Prostate gland (tissue), 2 donors: Measurements from ENCODE around the gene CLIP1. TPM values are rescaled to one million over a fixed set of nuclear protein-coding genes. Genes with fewer than 3 reads are reported as not detected.

Experiments used
- DNase-seq: peaks from one replicate; pipeline ENCODE4 v3.0.0-alpha.2; 2019; ENCODE audit warnings: low spot score
- H3K27ac ChIP-seq, 2 donors: fragments of 200-600 bp; sonication (generic); 2 replicates each; pipeline ENCODE4 v1.5.1; 2017 to 2019
- H3K27me3 ChIP-seq: fragments of 200-600 bp; sonication (generic); replicated peaks from 2 replicates; pipeline ENCODE4 v1.5.1; 2019; ENCODE audit not compliant: insufficient read depth
- H3K36me3 ChIP-seq, 2 donors: fragments of 200-600 bp; sonication (generic); 1 replicate in 1 of 2; 2 replicates in 1 of 2; pipeline versions ENCODE4 v1.5.1 to v1.8.1; 2017 to 2019
- H3K4me1 ChIP-seq: fragments of 200-600 bp; sonication (generic); replicated peaks from 2 replicates; pipeline ENCODE4 v1.5.1; 2019
- H3K4me3 ChIP-seq, 2 donors: fragments of 200-600 bp; sonication (generic); 2 replicates each; pipeline ENCODE4 v1.5.1; 2017 to 2019
- H3K9me3 ChIP-seq: fragments of 200-600 bp; sonication (generic); 2 replicates; pipeline ENCODE4 v1.5.1; 2017
- CTCF ChIP-seq, 4 experiments: fragments of 200-600 bp in 2 of 4; fragments of 450-650 bp in 2 of 4; sonication (generic) in 2 of 4; IDR thresholded peaks; 1 replicate in 3 of 4; 2 replicates in 1 of 4; pipeline ENCODE4 v1.5.1; 2016 to 2019; ENCODE audit warnings: antibody characterized with exemption in 4 of 4, mild to moderate bottlenecking in 2 of 4, moderate library complexity in 2 of 4
- POLR2A ChIP-seq: fragments of 450-650 bp; IDR thresholded peaks from one replicate; pipeline ENCODE4 v1.6.1; 2016; ENCODE audit warnings: antibody characterized with exemption, mild to moderate bottlenecking
- POLR2AphosphoS5 ChIP-seq: sonication (generic); formaldehyde crosslinking; IDR thresholded peaks from one replicate; pipeline ENCODE4 v1.6.1; 2017; ENCODE audit warnings: antibody characterized with exemption
- WGBS: methylation state at CpG from one replicate; pipeline ENCODE4 v1.1.5; 2018; 5-methylcytosine and 5-hydroxymethylcytosine counted together
- intact Hi-C: fragments of 100-400 bp; cut with DNase I; formaldehyde crosslinking; loops from one replicate; pipeline ENCODE4 v1.14.2; 2022
- total RNA-seq, 2 donors: library from RNA; depleted of rRNA; stranded (reverse); fragments of >200 nt; gene quantifications; one replicate each; pipeline ENCODE4 v1.1.0, GENCODE V29; 2016

Gene CLIP1
- total RNA-seq, 2 donors from 2014 or later, result 59.9 to 84.1 TPM

- H3K27ac ChIP-seq, result peak overlapping the region; percentile 43 to 72
- H3K4me3 ChIP-seq, result no peak overlapping the region
- H3K4me1 ChIP-seq, result peaks cover 11% of the 10 kb centered on the region
- TF ChIP-seq POLR2AphosphoS5, result no peak
- TF ChIP-seq POLR2A, result no peak
- no peak for TF ChIP-seq CTCF (IDR thresholded peaks at IDR 0.05)
- H3K9me3 ChIP-seq, result no peaks in the 10 kb centered on the region
- intact Hi-C loops, result no loop called here
- DNase-seq, result no peak
- WGBS, result 65% methylated on average over 5 of the region's 5 CpGs
- no peaks in the 10 kb centered on the region for H3K27me3 ChIP-seq
- H3K36me3 ChIP-seq, result no peaks in the 10 kb centered on the region
Measured at GRCh38 chr12:122413516-122414404, 8.7 kb downstream of the CLIP1 start.

GRCh38 chr12:122412851-122413433 lies 9.5 kb downstream of the CLIP1 start:
- 16% methylated on average over 4 of the region's 4 CpGs for WGBS
- peak overlapping the region; percentile 43 to 72 for H3K27ac ChIP-seq
- intact Hi-C loops, result no loop called here
- H3K4me1 ChIP-seq, result peaks cover 11% of the 10 kb centered on the region
- H3K36me3 ChIP-seq, result no peaks in the 10 kb centered on the region
- no peaks in the 10 kb centered on the region for H3K27me3 ChIP-seq
- DNase-seq, result no peak
- H3K9me3 ChIP-seq, result no peaks in the 10 kb centered on the region
- TF ChIP-seq POLR2AphosphoS5 (peak; percentile 49), CTCF (IDR thresholded peaks at IDR 0.05) (no peak), POLR2A (no peak)
- no peak overlapping the region for H3K4me3 ChIP-seq

GRCh38 chr12:122411537-122411936 lies 10.9 kb downstream of the CLIP1 start:
- Histone ChIP-seq H3K9me3 (no peaks in the 10 kb centered on the region), H3K4me3 (no peak overlapping the region), H3K36me3 (no peaks in the 10 kb centered on the region), H3K4me1 (peaks cover 15% of the 10 kb centered on the region), H3K27me3 (no peaks in the 10 kb centered on the region), H3K27ac (no peak overlapping the region)
- WGBS, result 52% methylated on average over 3 of the region's 3 CpGs
- intact Hi-C loops, result no loop called here
- DNase-seq, result no peak
- TF ChIP-seq POLR2A, result no peak
- TF ChIP-seq CTCF (IDR thresholded peaks at IDR 0.05), result no peak
- TF ChIP-seq POLR2AphosphoS5, result no peak

- 96% methylated on average over 3 of the region's 3 CpGs for WGBS
Measured at GRCh38 chr12:122407208-122407607, 15.3 kb downstream of the CLIP1 start.

More at GRCh38 chr12:122407208-122407607, 15.3 kb downstream of the CLIP1 start:
- TF ChIP-seq POLR2A, result no peak
- TF ChIP-seq POLR2AphosphoS5, result no peak
- no peak for TF ChIP-seq CTCF (IDR thresholded peaks at IDR 0.05)
- H3K9me3 ChIP-seq, result no peaks in the 10 kb centered on the region
- DNase-seq, result no peak
- H3K4me3 ChIP-seq, result no peak overlapping the region
- H3K27ac ChIP-seq, result no peak overlapping the region
- H3K36me3 ChIP-seq, result no peaks in the 10 kb centered on the region
- H3K27me3 ChIP-seq, result no peaks in the 10 kb centered on the region
- peaks cover 7% of the 10 kb centered on the region for H3K4me1 ChIP-seq
- intact Hi-C loops, result no loop called here
